ENCODE data around the gene SRGAP1. TPM values are rescaled to one million over a fixed set of nuclear protein-coding genes. Genes with fewer than 3 reads are reported as not detected.

SRGAP1 gene
- total and polyA plus RNA-seq, 2 of the 13 experiments (the other 11 are each of a cell fraction or from before 2014, with no cell fraction given), result 1.6 to 3.4 TPM

DNA sequence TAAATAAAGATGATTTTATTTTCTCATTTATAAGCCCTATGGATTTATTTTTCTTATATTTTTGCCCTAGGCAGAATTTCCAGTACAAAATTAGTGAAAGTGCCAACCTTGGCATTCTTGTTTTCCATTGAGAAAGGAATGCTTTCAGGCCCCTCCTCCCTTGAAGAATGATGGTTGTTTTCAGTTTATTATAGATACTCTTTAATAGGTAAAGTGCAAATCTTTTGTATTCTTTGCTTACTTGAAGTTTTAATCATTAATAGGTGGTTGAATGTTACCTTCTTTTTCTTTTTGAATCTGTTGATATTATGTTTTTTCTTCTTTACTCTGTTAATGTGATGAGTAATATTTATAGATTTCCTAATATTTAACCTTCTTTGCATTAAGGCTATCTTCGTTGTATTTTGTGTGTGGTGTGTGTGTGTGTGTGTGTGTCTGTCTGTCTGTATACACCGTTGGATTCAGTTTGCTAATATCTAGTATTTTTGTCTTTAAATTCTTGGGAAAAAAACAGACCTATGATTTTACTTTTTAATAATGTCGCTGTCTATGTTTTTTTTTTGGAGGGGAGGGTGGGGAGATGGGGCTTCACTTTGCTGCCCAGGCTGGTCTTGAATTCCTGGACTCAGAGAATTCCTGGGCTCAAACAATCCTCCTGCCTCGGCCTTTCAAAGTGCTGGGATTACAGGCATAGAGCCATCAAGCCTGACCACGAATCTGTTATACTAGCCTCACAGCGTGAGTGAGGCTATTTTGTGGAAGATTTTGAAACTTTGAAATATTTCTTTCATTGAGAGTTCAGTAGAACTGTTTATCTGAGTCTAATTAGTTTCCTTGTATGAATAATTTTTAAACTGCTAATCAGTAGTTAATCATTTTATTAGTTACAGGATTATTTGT lies 13.5 kb downstream of the SRGAP1 start:
- CTCF ChIA-PET (ENCODE audit: low intra/inter-chr PET ratio, low total read pairs), result no interaction called here
- H3K4me3 ChIP-seq (replicated peaks in 1 of 3; ENCODE audit: insufficient read depth in 1 of 3, low read depth in 2 of 3, low read length in 3 of 3), result no peak overlapping the region
- no peaks in the 10 kb centered on the region for H3K36me3 ChIP-seq (replicated peaks in 1 of 2; ENCODE audit: control insufficient read depth in 1 of 2, insufficient read depth in 2 of 2, low read length in 2 of 2)
- no TSS peak for BruUV-seq (replicated peaks)
- TF ChIP-seq REL (CRISPR knock-in tag; conservative IDR thresholded peaks at IDR 0.05), result no peak
- no peak for TF ChIP-seq ZNF670 (CRISPR knock-in tag; IDR thresholded peaks at IDR 0.05; ENCODE audit: borderline replicate concordance)
- TF ChIP-seq, protein P1, sequence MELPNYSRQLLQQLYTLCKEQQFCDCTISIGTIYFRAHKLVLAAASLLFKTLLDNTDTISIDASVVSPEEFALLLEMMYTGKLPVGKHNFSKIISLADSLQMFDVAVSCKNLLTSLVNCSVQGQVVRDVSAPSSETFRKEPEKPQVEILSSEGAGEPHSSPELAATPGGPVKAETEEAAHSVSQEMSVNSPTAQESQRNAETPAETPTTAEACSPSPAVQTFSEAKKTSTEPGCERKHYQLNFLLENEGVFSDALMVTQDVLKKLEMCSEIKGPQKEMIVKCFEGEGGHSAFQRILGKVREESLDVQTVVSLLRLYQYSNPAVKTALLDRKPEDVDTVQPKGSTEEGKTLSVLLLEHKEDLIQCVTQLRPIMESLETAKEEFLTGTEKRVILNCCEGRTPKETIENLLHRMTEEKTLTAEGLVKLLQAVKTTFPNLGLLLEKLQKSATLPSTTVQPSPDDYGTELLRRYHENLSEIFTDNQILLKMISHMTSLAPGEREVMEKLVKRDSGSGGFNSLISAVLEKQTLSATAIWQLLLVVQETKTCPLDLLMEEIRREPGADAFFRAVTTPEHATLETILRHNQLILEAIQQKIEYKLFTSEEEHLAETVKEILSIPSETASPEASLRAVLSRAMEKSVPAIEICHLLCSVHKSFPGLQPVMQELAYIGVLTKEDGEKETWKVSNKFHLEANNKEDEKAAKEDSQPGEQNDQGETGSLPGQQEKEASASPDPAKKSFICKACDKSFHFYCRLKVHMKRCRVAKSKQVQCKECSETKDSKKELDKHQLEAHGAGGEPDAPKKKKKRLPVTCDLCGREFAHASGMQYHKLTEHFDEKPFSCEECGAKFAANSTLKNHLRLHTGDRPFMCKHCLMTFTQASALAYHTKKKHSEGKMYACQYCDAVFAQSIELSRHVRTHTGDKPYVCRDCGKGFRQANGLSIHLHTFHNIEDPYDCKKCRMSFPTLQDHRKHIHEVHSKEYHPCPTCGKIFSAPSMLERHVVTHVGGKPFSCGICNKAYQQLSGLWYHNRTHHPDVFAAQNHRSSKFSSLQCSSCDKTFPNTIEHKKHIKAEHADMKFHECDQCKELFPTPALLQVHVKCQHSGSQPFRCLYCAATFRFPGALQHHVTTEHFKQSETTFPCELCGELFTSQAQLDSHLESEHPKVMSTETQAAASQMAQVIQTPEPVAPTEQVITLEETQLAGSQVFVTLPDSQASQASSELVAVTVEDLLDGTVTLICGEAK (IDR thresholded peaks at IDR 0.05), result no peak
- TF ChIP-seq, protein P1 (CRISPR knock-in tag; IDR thresholded peaks at IDR 0.05), result no peak
- TF ChIP-seq, protein P2, sequence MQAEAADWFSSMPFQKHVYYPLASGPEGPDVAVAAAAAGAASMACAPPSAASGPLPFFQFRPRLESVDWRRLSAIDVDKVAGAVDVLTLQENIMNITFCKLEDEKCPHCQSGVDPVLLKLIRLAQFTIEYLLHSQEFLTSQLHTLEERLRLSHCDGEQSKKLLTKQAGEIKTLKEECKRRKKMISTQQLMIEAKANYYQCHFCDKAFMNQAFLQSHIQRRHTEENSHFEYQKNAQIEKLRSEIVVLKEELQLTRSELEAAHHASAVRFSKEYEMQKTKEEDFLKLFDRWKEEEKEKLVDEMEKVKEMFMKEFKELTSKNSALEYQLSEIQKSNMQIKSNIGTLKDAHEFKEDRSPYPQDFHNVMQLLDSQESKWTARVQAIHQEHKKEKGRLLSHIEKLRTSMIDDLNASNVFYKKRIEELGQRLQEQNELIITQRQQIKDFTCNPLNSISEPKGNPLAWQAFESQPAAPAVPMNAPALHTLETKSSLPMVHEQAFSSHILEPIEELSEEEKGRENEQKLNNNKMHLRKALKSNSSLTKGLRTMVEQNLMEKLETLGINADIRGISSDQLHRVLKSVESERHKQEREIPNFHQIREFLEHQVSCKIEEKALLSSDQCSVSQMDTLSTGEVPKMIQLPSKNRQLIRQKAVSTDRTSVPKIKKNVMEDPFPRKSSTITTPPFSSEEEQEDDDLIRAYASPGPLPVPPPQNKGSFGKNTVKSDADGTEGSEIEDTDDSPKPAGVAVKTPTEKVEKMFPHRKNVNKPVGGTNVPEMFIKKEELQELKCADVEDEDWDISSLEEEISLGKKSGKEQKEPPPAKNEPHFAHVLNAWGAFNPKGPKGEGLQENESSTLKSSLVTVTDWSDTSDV (CRISPR knock-in tag; IDR thresholded peaks at IDR 0.05), result no peak
- no peak for TF ChIP-seq RFXANK (CRISPR knock-in tag; IDR thresholded peaks at IDR 0.05)
- no peak for DNase-seq (ENCODE audit: low spot score)
- H3K4me2 ChIP-seq (ENCODE audit: low read depth, low read length), result no peak overlapping the region
- no peak for ATAC-seq
- POLR2A ChIA-PET, result no interaction called here
- no peak for FAIRE-seq
- no peak overlapping the region for H3K27ac ChIP-seq (ENCODE audit: extremely low read length, insufficient read depth, low read length)
- no peaks in the 10 kb centered on the region for H4K20me1 ChIP-seq (ENCODE audit: insufficient read depth, low read length)
- no peaks in the 10 kb centered on the region for H3K9me3 ChIP-seq (ENCODE audit: low read length)
- in situ Hi-C loops (cut with HindIII; ENCODE audit: extremely low pct_ligation_motif_present, low pct_unique_long_range_greater_than_20kb) (no loop called here), intact Hi-C loops (cut with micrococcal nuclease; ENCODE audit: unreplicated experiment) (no loop called here)
- H3K79me2 ChIP-seq (ENCODE audit: insufficient read depth, low read length), result no peaks in the 10 kb centered on the region
- H2AFZ ChIP-seq (ENCODE audit: low read length), result no peak overlapping the region
- no peak overlapping the region for H3K9ac ChIP-seq (ENCODE audit: insufficient read depth, low read depth, low read length)
- peaks cover 42% of the 10 kb centered on the region for H3K4me1 ChIP-seq (ENCODE audit: insufficient read depth, low read length)
- H3K27me3 ChIP-seq (ENCODE audit: control insufficient read depth in 1 of 2, insufficient read depth in 2 of 2, low read length in 2 of 2), result no peaks in the 10 kb centered on the region
- 60% methylated on average over 6 of the region's 6 CpGs for WGBS (ENCODE audit: low lambda C conversion rate)
